Hematopoietic multipotent progenitor cell treated with erythropoietin and hydrocortisone succinate and interleukin-3 and kit ligand, for 4 days (in vitro differentiated cells): ENCODE data around the gene FOXI3.
A peak's percentile ranks its signal among the peaks of the same experiment; 100 is the strongest.

ENCODE experiments used
- DNase-seq: peaks from one replicate; pipeline ENCODE4 v3.0.0-alpha.2; 2015

Gene FOXI3

GRCh38 chr2:88452565-88452905 lies at the start of gene FOXI3:
Gene FOXI3 (minus strand): TSS chr2:88452693. CDS start chr2:88452535, 158 bp downstream.
- peak; percentile 5 for DNase-seq

GRCh38 chr2:88500691-88501090 lies 48.2 kb upstream of the FOXI3 start:
- DNase-seq: no peak

DNA sequence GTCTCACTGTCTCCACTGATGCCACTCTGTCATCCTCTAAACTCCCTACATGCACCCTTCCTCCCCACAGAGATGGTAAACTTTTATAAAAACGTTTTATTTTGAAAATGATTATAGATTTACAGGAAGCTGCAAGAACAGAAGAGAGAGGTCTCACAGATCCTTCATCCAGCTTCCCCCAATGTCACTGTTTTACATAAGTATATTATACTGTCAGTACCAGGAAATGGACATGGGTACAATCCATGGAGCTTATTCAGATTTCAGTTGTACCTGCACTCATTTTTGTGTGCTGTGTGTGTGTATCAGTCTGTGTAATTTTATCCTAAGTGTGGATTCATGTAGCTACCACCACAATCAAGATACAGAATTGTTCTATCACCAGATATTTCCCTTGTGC lies 46.7 kb upstream of the FOXI3 start:
- DNase-seq: no peak

DNA sequence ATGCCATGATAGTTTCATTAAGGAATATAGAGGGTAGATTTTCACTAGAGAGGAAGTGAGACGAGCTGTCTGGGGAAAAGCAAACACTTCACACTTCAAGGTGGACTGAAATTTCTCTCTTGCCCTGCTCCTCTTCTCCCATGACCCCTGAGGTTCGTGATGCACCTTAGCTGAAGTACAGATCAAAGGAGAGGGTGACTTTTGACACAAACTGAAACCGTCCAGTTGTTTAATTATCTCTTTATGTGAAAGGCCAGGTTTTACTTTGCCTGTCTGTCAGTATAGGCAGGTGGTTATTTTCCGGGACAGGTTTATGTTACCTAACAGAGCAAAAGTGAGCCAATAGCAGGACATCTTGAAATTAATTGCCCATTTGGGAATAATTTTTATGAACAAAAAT lies 41.0 kb upstream of the FOXI3 start:
- DNase-seq: no peak

DNA sequence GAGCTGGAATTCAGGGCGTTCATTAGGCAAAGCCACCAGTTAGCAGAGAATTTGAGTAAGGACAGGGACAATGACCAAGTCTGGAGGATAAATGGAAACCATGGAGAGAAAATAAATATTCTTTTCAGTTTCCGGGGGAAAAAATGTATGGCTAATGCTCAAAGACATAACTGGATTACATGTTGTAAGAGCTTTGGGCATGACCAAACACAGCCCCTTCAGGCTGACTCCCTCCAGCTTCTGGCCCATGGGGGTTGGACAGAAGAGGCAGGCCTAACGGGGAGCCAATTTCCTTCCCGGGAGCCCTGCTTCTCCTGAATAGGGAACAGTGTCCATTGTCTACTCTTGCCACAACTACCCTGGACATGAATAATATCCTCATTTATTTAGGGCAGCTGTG lies 39.5 kb upstream of the FOXI3 start:
- no peak for DNase-seq

DNA sequence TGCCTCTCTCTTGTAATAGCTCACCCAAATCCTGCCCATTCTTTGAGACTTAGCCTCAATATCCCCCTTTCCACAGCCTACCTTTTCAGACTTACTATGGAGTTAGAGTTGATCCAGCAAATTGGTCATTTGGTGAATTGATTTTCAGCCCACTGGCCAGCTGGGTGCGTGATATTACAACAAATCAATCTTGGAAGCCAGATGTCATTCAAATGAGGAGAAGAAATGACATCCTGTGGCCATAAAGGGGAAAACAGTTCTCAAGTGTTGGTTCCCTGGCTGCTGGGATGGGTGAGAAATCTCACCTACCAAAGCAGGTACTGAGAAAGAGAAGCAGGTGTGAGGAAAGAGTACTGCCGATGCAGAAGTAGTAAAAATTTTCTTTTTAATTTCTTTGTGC lies 36.7 kb upstream of the FOXI3 start:
- peak; percentile 4 for DNase-seq

DNA sequence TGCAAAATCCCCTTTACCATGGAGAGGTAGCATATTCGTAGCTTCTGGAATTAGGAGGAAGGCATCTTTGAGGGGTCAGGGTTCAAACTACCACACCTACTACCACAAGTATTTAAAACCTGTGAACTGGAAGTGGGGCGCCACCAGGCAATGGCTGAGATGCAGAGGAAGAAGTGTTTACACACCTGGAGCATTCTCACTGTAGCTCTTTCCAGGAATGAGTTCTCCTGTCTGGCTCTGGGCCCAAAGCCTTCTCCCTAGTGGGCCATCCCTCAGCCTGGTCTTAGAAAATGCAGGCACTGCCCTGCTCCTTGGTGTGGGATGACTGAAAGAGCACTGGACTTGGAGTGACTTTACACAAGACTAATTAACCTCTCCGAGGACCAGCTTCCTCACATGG lies 30.7 kb upstream of the FOXI3 start:
- DNase-seq: no peak

- DNase-seq: no peak
Measured at GRCh38 chr2:88481691-88482336, 29.3 kb upstream of the FOXI3 start.

DNA sequence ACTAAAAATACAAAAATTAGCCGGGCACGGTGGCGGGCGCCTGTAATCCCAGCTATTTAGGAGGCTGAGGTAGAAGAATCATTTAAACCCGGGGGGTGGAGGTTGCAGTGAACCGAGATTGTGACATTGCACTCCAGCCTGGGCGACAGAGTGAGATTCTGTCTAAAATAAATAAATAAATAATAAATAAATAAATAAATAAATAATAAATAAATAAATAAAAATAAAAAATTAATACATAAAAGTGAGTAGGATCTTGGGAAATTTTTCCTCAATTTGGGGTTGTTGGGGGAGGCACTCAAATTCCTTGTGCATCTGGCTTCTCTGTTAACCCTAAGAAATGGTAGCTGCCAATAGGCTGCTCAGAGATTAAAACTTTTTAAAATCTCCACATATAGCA lies 20.3 kb upstream of the FOXI3 start:
- DNase-seq: no peak

DNA sequence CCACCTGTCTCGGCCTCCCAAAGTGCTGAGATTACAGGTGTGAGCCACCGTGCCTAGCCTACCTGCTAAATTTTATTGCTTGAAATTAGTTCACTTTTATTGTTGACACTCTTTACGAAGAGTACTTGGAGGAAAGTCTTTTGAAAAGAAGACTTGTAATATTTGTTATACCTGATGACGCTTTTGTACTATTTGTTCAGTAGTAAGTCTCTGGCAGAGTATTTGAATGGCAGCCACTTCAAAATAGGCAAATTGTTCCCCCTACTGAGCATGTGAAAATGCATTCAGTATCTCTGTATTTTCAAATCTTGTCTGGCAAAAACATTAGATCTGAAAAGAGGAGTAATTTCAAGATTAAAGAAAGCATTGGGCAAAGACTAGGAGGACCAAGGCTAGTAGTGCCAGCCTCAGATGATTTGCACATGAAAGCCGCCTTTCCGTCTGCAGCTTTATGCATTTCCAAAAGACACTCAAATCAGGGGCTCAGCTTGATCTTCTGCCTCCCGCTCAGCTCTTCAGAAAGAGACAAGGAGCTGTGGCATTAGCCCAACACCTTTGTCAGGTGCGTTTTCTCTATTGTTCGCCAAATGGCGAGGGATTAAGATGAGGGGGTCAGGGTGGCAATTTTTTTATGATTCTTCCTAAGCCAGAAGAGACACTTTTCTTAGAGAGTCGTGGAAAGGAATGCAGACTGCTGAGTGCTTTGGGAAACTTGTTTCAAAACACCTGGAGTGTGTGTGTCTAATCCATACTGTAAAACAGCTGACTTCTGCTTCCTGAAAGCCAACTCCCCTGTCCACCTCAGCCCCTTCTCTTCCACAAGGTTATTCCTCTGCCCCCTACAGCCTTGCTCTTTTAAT lies 18.8 kb upstream of the FOXI3 start:
- DNase-seq: no peak

DNA sequence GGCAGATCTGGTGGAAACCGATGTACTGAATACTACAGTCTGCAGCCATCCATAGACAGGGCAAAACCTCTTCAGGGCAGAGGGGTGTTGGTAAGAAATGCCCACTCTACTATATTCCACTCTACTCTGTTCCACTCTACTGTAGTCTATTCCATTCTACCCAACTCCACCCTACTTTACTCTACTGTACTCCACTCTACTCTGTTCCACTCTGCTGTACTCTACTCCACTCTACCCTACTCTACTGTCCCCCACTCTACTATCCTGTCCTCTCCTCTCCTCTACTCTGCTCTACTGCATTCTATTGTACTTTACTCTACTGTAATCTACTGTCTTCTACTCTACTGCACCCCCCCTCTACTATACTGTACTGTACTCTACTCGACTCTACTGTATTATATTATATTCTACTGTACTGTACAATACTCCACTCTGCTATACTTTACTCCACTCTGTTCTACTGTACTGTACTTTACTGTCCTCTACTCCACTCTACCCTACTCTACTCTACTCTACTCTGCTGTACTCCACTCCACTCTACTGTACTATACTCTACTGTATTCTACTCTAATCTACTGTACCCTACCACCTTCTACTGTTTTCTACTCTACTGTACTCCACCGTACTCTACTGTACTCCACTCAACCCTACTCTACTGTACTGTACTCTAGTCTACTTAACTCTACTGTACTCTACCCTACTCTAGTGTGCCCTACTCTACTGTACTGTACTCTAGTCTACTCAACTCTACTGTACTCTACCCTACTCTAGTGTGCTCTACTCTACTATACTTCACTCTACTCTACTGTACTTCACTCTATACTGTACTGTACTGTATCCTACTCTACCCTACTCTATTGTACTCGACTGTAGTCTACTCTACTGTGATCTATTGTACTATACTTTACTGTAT lies 17.0 kb upstream of the FOXI3 start:
- no peak for DNase-seq

GRCh38 chr2:88464153-88464552 lies 11.7 kb upstream of the FOXI3 start:
- no peak for DNase-seq

DNA sequence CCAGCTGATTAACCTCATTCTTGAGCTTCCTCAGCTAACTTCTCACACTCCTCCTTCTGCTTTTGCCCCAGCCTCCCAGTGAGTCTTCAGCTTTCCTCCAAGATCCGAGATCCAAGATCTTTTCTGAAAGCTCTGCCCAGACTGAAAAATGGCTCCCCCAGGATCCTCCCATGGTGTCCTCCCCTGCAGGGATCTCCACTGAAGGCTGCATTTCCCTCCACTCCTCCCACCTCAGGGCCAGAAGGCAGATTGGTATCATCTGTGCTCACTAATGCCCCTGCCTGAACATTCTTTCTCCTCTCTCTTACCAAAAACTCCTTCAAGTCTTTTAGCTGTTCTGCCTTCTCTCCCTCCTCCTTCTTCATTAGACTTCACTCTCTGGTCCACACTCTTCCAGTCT lies 6.1 kb upstream of the FOXI3 start:
- DNase-seq: no peak

GRCh38 chr2:88452980-88453582 lies 588 bp upstream of the FOXI3 start:
- DNase-seq: peak; percentile 6

DNA sequence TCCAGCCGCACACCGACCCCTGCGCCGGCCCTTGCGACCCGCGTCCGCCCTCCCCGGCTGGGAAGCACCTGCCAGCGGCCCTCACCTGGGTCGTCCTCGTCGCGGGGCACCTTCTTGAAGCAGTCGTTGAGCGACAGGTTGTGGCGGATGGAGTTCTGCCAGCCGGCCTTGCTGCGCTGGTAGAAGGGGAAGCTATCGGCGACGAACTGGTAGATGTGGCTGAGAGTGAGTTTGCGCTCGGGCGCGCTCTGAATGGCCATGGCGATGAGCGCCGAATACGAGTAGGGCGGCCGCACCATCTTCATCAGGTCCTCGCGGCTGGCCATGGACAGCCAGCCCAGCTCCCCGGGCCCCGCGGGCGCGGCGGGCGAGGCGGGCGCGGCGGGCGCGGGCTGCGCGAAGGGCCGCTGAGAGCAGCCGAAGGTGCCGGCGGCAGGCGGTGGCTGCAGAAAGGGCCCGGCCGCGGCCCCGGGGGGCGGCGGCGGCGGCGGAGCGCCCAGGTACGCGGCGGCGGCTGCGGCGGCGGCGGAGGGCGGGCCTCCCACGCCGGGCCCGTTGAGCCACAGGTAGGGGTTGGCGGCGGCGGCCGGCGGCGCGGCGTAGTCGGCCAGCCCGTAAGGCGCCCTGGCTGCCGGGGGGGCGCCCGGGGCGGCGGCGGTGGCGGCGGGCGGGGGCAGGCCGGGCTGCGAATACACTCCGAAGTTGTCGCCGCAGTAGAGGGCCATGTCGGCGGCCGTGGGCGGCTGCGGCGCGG lies 505 bp downstream of the FOXI3 start:
- peak; percentile 50 for DNase-seq

GRCh38 chr2:88450925-88451810 lies 1.3 kb downstream of the FOXI3 start:
- DNase-seq: no peak

DNA sequence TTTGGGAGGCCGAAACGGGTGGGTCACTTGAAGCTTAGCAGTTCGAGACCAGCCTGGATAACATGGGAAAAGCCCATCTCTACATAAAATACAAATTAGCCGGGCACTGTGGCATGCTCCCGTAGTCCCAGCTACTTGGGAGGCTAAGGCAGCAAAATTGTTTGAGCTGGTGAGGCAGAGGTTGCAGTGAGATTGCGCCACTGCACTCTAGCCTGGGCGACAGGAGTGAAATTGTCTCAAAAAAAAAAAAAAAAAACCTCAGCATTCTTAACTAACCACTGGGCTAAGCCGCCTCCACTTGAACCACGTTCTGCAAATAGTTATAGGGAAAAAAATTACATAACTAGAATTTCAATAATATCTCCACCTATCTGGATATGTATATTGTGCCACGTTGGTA lies 2.3 kb downstream of the FOXI3 start:
- no peak for DNase-seq

DNA sequence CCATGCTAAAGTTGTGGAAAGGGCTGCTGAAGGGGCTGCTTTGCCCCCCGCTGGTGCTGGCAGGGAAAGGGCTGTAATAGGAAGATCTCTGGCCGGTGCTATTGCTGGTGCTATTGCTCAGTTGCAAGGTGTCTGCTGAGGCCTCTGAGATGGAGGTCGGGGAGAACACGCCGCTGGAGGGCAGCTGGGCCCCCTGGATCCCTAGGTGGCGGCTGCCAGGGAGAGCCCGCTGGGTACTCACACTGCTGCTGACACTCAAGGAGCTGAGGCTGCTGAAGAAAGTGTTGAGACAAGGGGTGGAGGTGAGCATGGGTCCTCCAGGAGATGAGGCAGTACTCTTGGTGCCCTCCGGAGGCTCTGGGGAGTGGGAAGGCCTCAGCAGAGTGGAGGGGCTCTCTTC lies 4.2 kb downstream of the FOXI3 start:
- no peak for DNase-seq

GRCh38 chr2:88443353-88443938 lies 9.0 kb downstream of the FOXI3 start:
- DNase-seq: no peak

DNA sequence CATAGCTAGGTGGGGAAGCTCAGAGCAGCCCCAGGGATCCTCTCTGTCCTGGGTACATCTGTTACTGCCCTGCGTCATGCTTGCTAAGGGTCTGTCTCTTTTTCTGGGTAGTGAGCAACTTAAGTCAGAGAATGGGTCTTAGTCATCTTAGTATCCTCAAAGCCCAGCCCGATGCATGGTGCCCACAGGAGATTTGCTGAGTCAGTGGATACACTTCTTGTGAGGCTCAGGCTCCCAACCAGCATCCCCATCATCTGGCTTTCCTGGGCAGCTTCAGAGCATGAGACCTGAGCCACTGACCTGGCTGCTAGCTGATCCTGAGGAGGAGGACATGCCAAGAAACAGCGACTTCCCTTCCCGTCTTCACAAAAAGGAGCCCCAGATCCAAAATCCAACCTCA lies 10.0 kb downstream of the FOXI3 start:
- no peak for DNase-seq

GRCh38 chr2:88442061-88442460 lies 10.4 kb downstream of the FOXI3 start:
- no peak for DNase-seq
